CD4-positive, alpha-beta T cell treated with Interleukin-21 for 1 hour (primary cell): ENCODE measurements around the gene MAP3K14.
"Not testable (repeated sequence)": the region's sequence is repeated elsewhere in the genome, so short reads cannot be mapped to it uniquely, and the experiment has no call there.

ENCODE experiments used
- DNase-seq: peaks from one replicate; pipeline ENCODE4 v3.0.0-alpha.2; 2020

MAP3K14 gene

GRCh38 chr17:45253237-45253636 lies 63.6 kb downstream of the MAP3K14 start:
- not testable (repeated sequence) for DNase-seq

DNA sequence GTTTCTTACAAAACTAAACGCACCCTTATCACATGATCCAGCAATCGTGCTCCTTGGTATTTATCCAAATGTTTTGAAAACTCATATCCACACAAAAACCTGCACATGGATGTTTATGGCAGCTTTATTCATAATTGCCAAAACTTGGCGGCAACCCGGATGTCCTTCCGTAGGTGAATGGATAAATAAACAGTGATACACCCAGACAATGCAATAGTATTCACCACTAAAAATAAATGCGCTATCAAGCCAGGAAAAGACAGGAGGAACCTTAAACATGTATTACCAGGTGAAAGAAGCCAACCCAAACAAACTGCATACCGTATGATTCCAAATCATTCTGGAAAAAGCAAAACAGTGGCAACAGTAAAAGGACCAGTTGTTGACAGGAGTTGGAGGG lies 64.9 kb downstream of the MAP3K14 start:
- DNase-seq: no peak

DNA sequence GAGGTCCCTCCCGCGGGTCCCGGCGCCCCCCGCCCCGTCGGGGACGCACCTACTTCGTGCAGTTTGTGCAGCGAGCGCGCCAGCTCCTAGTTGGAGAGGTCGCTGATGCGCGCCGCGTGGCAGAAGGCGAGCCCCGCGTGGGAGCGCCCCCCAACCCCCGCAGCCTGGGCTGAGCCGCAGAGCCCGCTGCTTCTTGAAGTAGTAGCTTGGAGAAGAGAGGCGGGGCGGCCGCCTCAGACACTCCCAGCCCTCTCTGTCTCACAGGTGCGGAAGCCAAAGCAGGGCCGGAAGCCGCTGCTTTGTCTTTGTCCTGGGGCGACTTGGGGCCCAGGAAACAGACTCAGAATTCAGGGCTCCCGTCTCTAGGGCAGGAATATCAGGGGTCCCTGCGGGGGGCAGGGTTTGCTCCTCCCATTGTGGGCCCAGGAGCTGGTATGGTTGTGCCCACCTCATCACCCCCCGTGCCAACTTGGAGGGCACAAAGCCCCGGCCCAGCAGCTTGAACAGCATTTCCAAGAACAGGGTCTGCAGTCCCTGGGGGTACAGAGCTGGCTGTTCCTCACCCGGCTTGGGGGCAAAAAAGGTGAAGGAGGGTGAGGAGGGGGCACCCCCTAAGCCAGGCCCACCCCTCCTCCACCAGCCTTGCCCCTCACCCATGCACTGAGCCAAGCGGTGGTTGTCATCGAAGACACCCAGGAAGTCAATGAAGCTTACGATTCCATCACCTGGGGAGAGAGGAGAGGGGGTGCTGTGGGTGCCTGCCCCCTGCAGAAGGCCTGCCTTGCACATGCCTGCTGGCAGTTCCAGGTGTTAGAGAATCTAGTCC lies 68.5 kb downstream of the MAP3K14 start:
- peak; percentile 83 for DNase-seq

- DNase-seq: peak; percentile 98
Observed at GRCh38 chr17:45247429-45248131, 69.2 kb downstream of the MAP3K14 start.

DNA sequence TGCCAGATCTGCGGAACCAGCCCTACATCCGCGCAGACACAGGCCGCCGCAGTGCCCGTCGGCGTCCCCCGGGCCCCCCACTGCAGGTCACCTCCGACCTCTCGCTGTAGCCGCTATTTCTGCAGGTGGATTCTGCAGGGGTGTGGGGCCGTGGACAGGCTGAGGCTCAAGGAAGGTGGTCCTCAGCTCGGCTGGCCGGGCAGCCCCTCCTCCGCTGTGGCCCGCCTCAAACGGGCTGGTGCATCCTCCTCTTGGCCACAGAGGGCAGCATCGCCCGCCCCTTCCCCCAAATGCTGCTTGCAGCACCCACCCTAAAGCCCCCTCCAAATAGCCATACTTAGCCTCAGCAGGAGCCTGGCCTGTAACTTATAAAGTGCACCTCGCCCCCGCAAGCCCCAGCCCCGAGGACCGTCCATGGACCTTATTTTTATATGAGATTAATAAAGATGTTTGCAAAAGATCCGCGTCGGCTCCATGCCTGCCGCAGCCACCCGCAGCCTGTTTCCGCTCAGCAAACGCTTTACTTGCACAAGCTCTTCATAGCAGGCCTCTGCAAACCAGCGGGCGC lies 69.9 kb downstream of the MAP3K14 start:
- no peak for DNase-seq

DNA sequence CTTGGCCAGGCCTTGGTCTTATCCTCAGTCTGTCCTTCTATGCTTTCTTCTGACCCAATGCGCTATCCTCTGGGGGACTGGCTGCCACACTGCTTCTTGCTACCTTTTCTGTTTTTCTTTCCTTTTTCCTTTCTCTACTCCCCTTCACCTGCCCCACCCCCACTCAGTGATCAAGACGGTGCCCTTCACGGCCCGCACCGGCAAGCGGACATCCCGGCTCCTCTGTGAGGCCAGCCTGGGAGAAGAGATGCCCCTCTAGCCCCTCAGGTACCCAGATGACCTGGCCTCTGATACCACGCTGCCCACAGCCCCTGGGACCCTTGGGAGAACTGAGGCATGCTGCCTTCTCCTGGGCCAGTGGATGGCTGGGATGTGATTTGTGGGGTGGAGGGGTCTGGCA lies 70.5 kb downstream of the MAP3K14 start:
- no peak for DNase-seq

DNA sequence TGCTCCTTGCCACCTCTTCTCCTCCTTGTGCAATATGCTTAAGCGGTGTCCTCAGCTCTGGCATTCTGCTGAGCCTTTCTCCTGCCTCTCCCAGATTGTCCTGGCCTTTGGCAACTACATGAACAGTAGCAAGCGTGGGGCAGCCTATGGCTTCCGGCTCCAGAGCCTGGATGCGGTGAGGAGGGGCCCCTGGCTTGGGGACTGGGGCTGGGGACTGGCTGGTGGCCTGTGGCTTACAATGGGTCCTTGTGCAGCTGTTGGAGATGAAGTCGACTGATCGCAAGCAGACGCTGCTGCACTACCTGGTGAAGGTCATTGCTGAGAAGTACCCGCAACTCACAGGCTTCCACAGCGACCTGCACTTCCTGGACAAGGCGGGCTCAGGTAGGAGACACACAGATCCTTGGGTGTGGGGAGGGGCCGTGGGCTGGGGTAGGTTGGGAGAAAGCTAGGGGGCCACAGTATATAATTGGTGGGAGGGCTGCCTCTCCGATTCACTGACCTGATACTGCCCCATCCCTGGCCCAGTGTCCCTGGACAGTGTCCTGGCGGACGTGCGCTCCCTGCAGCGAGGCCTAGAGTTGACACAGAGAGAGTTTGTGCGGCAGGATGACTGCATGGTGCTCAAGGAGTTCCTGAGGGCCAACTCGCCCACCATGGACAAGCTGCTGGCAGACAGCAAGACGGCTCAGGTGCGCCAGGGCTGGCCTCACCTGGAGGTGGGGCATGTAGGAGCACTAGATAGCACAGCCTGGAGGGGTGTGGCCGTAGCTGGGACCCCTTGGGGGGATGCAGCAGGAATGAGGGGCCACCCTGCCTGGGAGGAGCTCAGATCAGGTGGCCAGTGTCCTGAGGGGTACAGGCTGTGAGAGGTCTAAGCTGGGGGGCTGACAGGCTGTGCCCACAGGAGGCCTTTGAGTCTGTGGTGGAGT lies 71.8 kb downstream of the MAP3K14 start:
- no peak for DNase-seq

DNA sequence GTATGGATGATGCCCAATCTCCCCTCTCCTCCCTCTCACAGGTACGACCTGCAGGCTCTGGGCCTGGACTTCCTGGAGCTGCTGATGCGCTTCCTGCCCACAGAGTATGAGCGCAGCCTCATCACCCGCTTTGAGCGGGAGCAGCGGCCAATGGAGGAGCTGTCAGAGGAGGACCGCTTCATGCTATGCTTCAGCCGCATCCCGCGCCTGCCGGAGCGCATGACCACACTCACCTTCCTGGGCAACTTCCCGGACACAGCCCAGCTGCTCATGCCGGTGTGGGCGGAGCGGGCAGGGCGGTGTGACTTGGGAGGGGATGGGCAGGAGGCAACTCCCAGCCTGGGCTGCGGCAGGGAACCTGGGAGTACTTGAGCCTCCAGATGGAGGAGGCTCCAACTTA lies 73.1 kb downstream of the MAP3K14 start:
- DNase-seq: no peak

- no peak for DNase-seq
Observed at GRCh38 chr17:45242029-45242414, 74.8 kb downstream of the MAP3K14 start.

- no peak for DNase-seq
Observed at GRCh38 chr17:45241328-45242028, 75.3 kb downstream of the MAP3K14 start.

GRCh38 chr17:45240905-45241327 lies 75.9 kb downstream of the MAP3K14 start:
- no peak for DNase-seq

GRCh38 chr17:45238155-45238774 lies 78.6 kb downstream of the MAP3K14 start:
- no peak for DNase-seq

- no peak for DNase-seq
Observed at GRCh38 chr17:45237686-45238085, 79.1 kb downstream of the MAP3K14 start.

- DNase-seq: no peak
Observed at GRCh38 chr17:45236282-45236606, 80.6 kb downstream of the MAP3K14 start.

GRCh38 chr17:45235416-45236281 lies 81.2 kb downstream of the MAP3K14 start:
- DNase-seq: peak; percentile 80

- peak; percentile 67 for DNase-seq
Observed at GRCh38 chr17:45234641-45235415, 82.0 kb downstream of the MAP3K14 start.

GRCh38 chr17:45233423-45233924 lies 83.3 kb downstream of the MAP3K14 start:
- DNase-seq: no peak

DNA sequence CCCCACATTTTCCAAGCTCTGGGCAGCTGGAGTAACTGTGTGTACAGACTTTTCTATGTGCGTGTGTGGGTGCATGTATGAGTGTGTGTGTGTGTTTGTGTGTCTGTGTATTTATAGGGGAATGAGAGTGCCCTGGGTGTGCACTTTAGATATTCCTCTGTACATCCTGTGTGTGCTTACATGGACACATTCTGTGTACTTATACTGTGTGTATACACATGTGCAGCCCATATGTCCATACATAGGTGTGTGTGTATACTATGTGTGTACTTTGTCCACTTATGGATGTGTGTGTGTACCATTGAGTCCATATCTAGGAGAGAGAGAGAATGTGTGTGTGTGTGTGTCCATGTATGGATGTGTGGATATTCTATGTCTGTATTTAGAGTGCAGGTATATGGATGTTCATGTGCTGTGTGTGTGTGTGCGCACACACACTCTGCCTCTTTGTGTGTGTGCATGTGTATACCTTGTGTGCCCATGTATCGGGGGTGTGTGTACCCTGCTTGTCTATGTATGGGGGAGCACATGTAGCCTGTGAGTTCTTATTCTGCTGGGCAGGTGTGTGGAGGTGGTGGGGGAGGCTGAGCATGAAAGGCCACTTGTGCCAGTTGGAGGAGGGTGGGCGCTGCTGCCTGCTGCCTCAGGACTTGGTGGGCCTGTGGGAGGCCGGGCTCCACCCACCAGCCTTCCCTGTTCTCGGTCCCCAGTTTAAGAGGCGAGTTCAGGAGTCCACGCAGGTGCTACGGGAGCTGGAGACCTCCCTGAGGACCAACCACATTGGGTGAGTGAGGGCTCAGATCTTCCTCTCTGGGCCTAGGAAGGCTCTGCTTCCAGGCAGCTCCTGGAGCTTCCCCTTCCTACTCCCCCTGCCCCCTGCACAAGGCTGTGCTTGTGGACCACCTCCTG lies 84.1 kb downstream of the MAP3K14 start:
- no peak for DNase-seq
